ENCODE results near the gene PAIP2B.

DNA sequence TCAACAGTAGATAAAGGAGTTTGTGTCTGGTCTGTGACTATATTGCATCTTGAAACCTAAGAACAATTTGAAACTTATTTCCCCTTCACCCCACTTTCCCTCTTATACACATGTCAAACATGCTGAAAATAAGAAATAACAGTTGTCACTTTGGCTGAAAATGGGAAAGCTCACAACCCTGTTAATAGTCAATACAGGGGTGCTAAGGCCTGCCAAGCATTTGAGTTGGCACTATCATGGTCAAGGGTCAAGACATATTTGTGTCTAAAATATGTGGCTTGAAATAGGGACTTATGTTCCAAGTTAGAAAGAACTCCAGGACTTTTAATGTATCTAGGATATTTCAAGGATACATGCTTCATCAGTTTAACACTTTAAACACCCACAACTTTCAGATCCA is 20.6 kb downstream of the PAIP2B start:
- TF ChIP-seq, protein P1, sequence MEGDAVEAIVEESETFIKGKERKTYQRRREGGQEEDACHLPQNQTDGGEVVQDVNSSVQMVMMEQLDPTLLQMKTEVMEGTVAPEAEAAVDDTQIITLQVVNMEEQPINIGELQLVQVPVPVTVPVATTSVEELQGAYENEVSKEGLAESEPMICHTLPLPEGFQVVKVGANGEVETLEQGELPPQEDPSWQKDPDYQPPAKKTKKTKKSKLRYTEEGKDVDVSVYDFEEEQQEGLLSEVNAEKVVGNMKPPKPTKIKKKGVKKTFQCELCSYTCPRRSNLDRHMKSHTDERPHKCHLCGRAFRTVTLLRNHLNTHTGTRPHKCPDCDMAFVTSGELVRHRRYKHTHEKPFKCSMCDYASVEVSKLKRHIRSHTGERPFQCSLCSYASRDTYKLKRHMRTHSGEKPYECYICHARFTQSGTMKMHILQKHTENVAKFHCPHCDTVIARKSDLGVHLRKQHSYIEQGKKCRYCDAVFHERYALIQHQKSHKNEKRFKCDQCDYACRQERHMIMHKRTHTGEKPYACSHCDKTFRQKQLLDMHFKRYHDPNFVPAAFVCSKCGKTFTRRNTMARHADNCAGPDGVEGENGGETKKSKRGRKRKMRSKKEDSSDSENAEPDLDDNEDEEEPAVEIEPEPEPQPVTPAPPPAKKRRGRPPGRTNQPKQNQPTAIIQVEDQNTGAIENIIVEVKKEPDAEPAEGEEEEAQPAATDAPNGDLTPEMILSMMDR (IDR thresholded peaks at IDR 0.05): no peak
- TF ChIP-seq EP300 (IDR thresholded peaks at IDR 0.05; ENCODE audit: low read depth): no peak
